Transverse colon (tissue), 4 donors: Measurements from ENCODE around the gene NLRP5. TPM values are rescaled to one million over a fixed set of nuclear protein-coding genes. Genes with fewer than 3 reads are reported as not detected.
"Not testable (repeated sequence)": the region's sequence is repeated elsewhere in the genome, so short reads cannot be mapped to it uniquely, and the experiment has no call there.

Source experiments
- DNase-seq: peaks from one replicate; pipeline ENCODE4 v3.0.0-alpha.2; 2019
- H3K27ac ChIP-seq, 4 donors: fragments of 200-600 bp; sonication (generic); 2 replicates each; pipeline ENCODE4 v1.5.1; 2016 to 2018; ENCODE audit warnings: inconsistent platforms in 4 of 4
- H3K27me3 ChIP-seq: fragments of 200-600 bp; sonication (generic); 2 replicates; pipeline ENCODE4 v1.5.1; 2017; ENCODE audit warnings: inconsistent platforms
- H3K36me3 ChIP-seq, 4 donors: fragments of 200-600 bp; sonication (generic); 2 replicates each; pipeline ENCODE4 v1.5.1; 2017 to 2019; ENCODE audit warnings: inconsistent platforms in 4 of 4
- H3K4me1 ChIP-seq, 4 donors: fragments of 200-600 bp; sonication (generic); 2 replicates each; pipeline ENCODE4 v1.5.1; 2017 to 2020; ENCODE audit warnings: inconsistent platforms in 4 of 4
- H3K4me3 ChIP-seq, 4 donors: fragments of 200-600 bp; sonication (generic); 1 replicate in 1 of 4; 2 replicates in 3 of 4; pipeline versions ENCODE4 v1.5.1 to v1.6.1; 2017 to 2019; ENCODE audit warnings: inconsistent platforms in 4 of 4
- H3K9me3 ChIP-seq, 2 donors: fragments of 200-600 bp; sonication (generic); 2 replicates each; pipeline ENCODE4 v1.5.1; 2017 to 2019; ENCODE audit warnings: inconsistent platforms in 2 of 2
- CTCF ChIP-seq, 5 experiments: fragments of 200-600 bp in 3 of 5; fragments of 450-650 bp in 2 of 5; sonication (generic) in 3 of 5; IDR thresholded peaks; 1 replicate in 2 of 5; 2 replicates in 3 of 5; pipeline ENCODE4 v1.5.1; 2016 to 2017; ENCODE audit warnings: antibody characterized with exemption in 5 of 5, inconsistent platforms in 3 of 5, mild to moderate bottlenecking in 2 of 5, moderate library complexity in 1 of 5
- EP300 ChIP-seq: sonication (generic); formaldehyde crosslinking; IDR thresholded peaks from one replicate; pipeline ENCODE4 v1.6.1; 2017; ENCODE audit warnings: antibody characterized with exemption, low read depth
- POLR2A ChIP-seq: fragments of 450-650 bp; IDR thresholded peaks from one replicate; pipeline ENCODE4 v1.6.1; 2016; ENCODE audit warnings: antibody characterized with exemption, mild to moderate bottlenecking, moderate library complexity
- POLR2AphosphoS5 ChIP-seq, 3 donors: sonication (generic); formaldehyde crosslinking; IDR thresholded peaks; one replicate each; pipeline ENCODE4 v1.6.1; 2016; ENCODE audit warnings: antibody characterized with exemption in 3 of 3
- WGBS, 2 donors: methylation state at CpG; one replicate each; pipeline ENCODE4 v1.1.5; 2018; ENCODE audit warnings: low coverage in 1 of 2; 5-methylcytosine and 5-hydroxymethylcytosine counted together
- in situ Hi-C, 4 donors: fragments of 200-750 bp; cut with MboI; loops; one replicate each; pipeline versions ENCODE4 v1.15.0 to v1.15.1; 2017; ENCODE audit warnings: low sequenced_read_pairs in 3 of 4, low pct_ligation_motif_present in 1 of 4, low pct_unique_long_range_greater_than_20kb in 1 of 4
- intact Hi-C: fragments of 100-400 bp; cut with DNase I; formaldehyde crosslinking; loops from one replicate; pipeline ENCODE4 v1.15.1; 2023; ENCODE audit warnings: low total_unique reads
- total RNA-seq, 4 donors: library from RNA; depleted of rRNA; stranded (reverse); fragments of >200 nt; gene quantifications; one replicate each; pipeline ENCODE4 v1.1.0, GENCODE V29; 2016

Gene NLRP5
- not detected for total RNA-seq

GRCh38 chr19:55986487-55986886, at the start of gene NLRP5:
Gene NLRP5 (plus strand): TSS chr19:55986775.
- no peak for DNase-seq
- Histone ChIP-seq H3K9me3 (no peaks in the 10 kb centered on the region), H3K36me3 (no peaks in the 10 kb centered on the region), H3K27ac (no peak within 1 kb of the TSS), H3K27me3 (no peaks in the 10 kb centered on the region), H3K4me1 (no peaks in the 10 kb centered on the region), H3K4me3 (no peak within 1 kb of the TSS)
- TF ChIP-seq CTCF (IDR thresholded peaks at IDR 0.05) (no peak), POLR2AphosphoS5 (IDR thresholded peaks at IDR 0.05) (no peak), POLR2A (no peak), EP300 (no peak)
- 39% methylated on average over 10 of the region's 10 CpGs; no CpG with 5 or more reads in 1 of the 2 donors for WGBS, 2 donors
- intact Hi-C loops (no loop called here), in situ Hi-C loops (no loop called here)

- H3K9me3 ChIP-seq = no peaks in the 10 kb centered on the region
- H3K27ac ChIP-seq = no peak overlapping the region
- intact Hi-C loops (no loop called here), in situ Hi-C loops (no loop called here)
- H3K4me1 ChIP-seq = no peaks in the 10 kb centered on the region
- H3K36me3 ChIP-seq = no peaks in the 10 kb centered on the region
- WGBS, 2 donors = 69 to 81% methylated on average over 5 to 7 of the region's 7 CpGs
- no peaks in the 10 kb centered on the region for H3K27me3 ChIP-seq
- no peak overlapping the region for H3K4me3 ChIP-seq
- no peak for TF ChIP-seq EP300
- TF ChIP-seq POLR2AphosphoS5 (IDR thresholded peaks at IDR 0.05) = no peak
- no peak for TF ChIP-seq POLR2A
- TF ChIP-seq CTCF (IDR thresholded peaks at IDR 0.05) = no peak
- DNase-seq = no peak
These were observed 47.4 kb upstream of the NLRP5 start for GRCh38 chr19:55939206-55939605.

GRCh38 chr19:55940306-55940705, 46.3 kb upstream of the NLRP5 start:
- H3K9me3 ChIP-seq = no peaks in the 10 kb centered on the region
- no peak for TF ChIP-seq POLR2A
- no peak for TF ChIP-seq EP300
- TF ChIP-seq CTCF (IDR thresholded peaks at IDR 0.05) = no peak
- TF ChIP-seq POLR2AphosphoS5 (IDR thresholded peaks at IDR 0.05) = no peak
- 91 to 92% methylated on average over 11 of the region's 11 CpGs for WGBS, 2 donors

GRCh38 chr19:55947532-55947931, 39.0 kb upstream of the NLRP5 start, which contains the start of gene NLRP8:
Gene NLRP8 (plus strand): TSS chr19:55947832.
- intact Hi-C loops (no loop called here), in situ Hi-C loops (no loop called here)
- no peak within 1 kb of the TSS for H3K4me3 ChIP-seq
- H3K36me3 ChIP-seq = no peaks in the 10 kb centered on the region
- no peaks in the 10 kb centered on the region for H3K27me3 ChIP-seq
- H3K9me3 ChIP-seq = no peaks in the 10 kb centered on the region
- H3K27ac ChIP-seq = no peak within 1 kb of the TSS
- no peak for DNase-seq
- H3K4me1 ChIP-seq = no peaks in the 10 kb centered on the region
- TF ChIP-seq CTCF (IDR thresholded peaks at IDR 0.05) (no peak), EP300 (no peak), POLR2AphosphoS5 (IDR thresholded peaks at IDR 0.05) (no peak), POLR2A (no peak)
- 75 to 81% methylated on average over 8 of the region's 8 CpGs for WGBS, 2 donors

More at GRCh38 chr19:55940306-55940705, 46.3 kb upstream of the NLRP5 start:
- Histone ChIP-seq H3K4me3 (no peak overlapping the region), H3K27ac (no peak overlapping the region), H3K27me3 (no peaks in the 10 kb centered on the region), H3K36me3 (no peaks in the 10 kb centered on the region), H3K4me1 (no peaks in the 10 kb centered on the region)
- in situ Hi-C loops = no loop called here
- DNase-seq = no peak
- intact Hi-C loops = no loop called here

- H3K9me3 ChIP-seq, H3K4me1 ChIP-seq, H3K4me3 ChIP-seq, H3K36me3 ChIP-seq, intact Hi-C loops, H3K27ac ChIP-seq, in situ Hi-C loops, H3K27me3 ChIP-seq, DNase-seq: not testable (repeated sequence)
- WGBS, 2 donors = 84 to 90% methylated on average over 11 to 19 of the region's 19 CpGs
These were observed 36.0 kb upstream of the NLRP5 start for GRCh38 chr19:55950566-55950965.
